ENCODE results near the gene C1QTNF9B. TPM values are rescaled to one million over a fixed set of nuclear protein-coding genes. Genes with fewer than 3 reads are reported as not detected.

C1QTNF9B gene
- total and polyA plus RNA-seq, 2 donors (not counting 1 experiment from before 2014, with no cell fraction given): not detected

DNA sequence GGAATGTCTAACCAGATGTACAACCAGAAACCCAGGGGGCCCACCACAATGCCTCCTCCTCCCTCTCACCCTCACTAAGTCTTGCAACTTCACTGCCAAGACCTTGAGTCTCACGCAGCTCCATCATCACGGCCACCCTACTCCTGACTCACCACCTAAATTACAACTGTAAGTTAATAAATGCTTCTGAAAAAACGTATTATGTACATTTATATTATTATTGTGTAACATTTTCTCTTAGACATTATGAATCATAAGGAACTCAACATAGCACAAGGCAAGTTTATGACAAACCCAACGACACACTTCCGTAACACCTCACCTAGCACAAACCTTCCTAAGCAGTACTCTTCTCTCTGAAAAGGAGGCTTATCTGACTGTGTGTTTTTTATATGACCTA is 28.8 kb downstream of the C1QTNF9B start:
- no peak for TF ChIP-seq EZH2 (IDR thresholded peaks at IDR 0.05; ENCODE audit: borderline replicate concordance, insufficient read depth, low read depth, low read length, poor library complexity, severe bottlenecking)
- TF ChIP-seq, protein P1, sequence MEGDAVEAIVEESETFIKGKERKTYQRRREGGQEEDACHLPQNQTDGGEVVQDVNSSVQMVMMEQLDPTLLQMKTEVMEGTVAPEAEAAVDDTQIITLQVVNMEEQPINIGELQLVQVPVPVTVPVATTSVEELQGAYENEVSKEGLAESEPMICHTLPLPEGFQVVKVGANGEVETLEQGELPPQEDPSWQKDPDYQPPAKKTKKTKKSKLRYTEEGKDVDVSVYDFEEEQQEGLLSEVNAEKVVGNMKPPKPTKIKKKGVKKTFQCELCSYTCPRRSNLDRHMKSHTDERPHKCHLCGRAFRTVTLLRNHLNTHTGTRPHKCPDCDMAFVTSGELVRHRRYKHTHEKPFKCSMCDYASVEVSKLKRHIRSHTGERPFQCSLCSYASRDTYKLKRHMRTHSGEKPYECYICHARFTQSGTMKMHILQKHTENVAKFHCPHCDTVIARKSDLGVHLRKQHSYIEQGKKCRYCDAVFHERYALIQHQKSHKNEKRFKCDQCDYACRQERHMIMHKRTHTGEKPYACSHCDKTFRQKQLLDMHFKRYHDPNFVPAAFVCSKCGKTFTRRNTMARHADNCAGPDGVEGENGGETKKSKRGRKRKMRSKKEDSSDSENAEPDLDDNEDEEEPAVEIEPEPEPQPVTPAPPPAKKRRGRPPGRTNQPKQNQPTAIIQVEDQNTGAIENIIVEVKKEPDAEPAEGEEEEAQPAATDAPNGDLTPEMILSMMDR (IDR thresholded peaks at IDR 0.05): no peak

GRCh38 chr13:23867027-23867491 is 30.2 kb downstream of the C1QTNF9B start:
- H3K27ac Mint-ChIP-seq: no peak overlapping the region
- no peak overlapping the region for H3K4me2 ChIP-seq (replicated peaks; ENCODE audit: low read depth, low read length, poor library complexity, severe bottlenecking)

More for the DNA sequence above, 28.8 kb downstream of the C1QTNF9B start:
- Histone ChIP-seq H3K36me3 (replicated peaks in 1 of 2; ENCODE audit: control extremely low read depth in 1 of 2, control insufficient read depth in 1 of 2, extremely low read depth in 1 of 2, insufficient read depth in 2 of 2, low read length in 1 of 2) (peaks cover 0 to 2% of the 10 kb centered on the region in 2 experiments), H3K4me1 (ENCODE audit: control insufficient read depth in 2 of 2, insufficient read depth in 2 of 2, low read length in 2 of 2) (peaks cover 14 to 17% of the 10 kb centered on the region in 2 donors), H3K27ac (ENCODE audit: low read length in 2 of 2) (no peak overlapping the region), H3K4me2 (replicated peaks; ENCODE audit: low read depth, low read length, poor library complexity, severe bottlenecking) (no peak overlapping the region), H2AFZ (ENCODE audit: insufficient read depth, low read depth, low read length, poor library complexity, severe bottlenecking) (no peak overlapping the region), H3K27me3 (replicated peaks in 1 of 4; ENCODE audit: control extremely low read depth in 1 of 4, control insufficient read depth in 3 of 4, insufficient read depth in 4 of 4, low read length in 3 of 4) (no peaks in the 10 kb centered on the region), H3K9me3 (ENCODE audit: control extremely low read depth in 1 of 3, control insufficient read depth in 2 of 3, insufficient read depth in 1 of 3, low read length in 2 of 3) (no peaks in the 10 kb centered on the region), H4K20me1 (ENCODE audit: control insufficient read depth, insufficient read depth, low read length, poor library complexity, severe bottlenecking) (no peaks in the 10 kb centered on the region), H3K79me2 (ENCODE audit: control insufficient read depth, insufficient read depth, low read length) (no peaks in the 10 kb centered on the region), H3K4me3 (ENCODE audit: control extremely low read depth in 1 of 5, extremely low read depth in 1 of 5, insufficient read depth in 1 of 5, low read depth in 2 of 5, low read length in 4 of 5) (no peak overlapping the region), H3K9ac (ENCODE audit: low read length) (no peak overlapping the region)
- peaks cover 18% of the 10 kb centered on the region for H3K4me1 Mint-ChIP-seq
- no peak overlapping the region for H3K4me3 Mint-ChIP-seq
- no peak for ATAC-seq (ENCODE audit: low read depth)
- no peaks in the 10 kb centered on the region for H3K27me3 Mint-ChIP-seq
- no peaks in the 10 kb centered on the region for H3K9me3 Mint-ChIP-seq (ENCODE audit: insufficient read depth)
- intact Hi-C loops (cut with micrococcal nuclease): no loop called here
- CTCF ChIA-PET: interaction anchor here (0.9 to 1.3 kb wide), 4 partner anchors 8 to 401 kb away, joined by 3 to 5 read pairs (median 5); no protein-coding TSS in a partner anchor
- WGBS (ENCODE audit: insufficient coverage): 100% methylated on average over 2 of the region's 5 CpGs
- H3K27ac Mint-ChIP-seq: no peak overlapping the region
- POLR2A ChIA-PET: interaction anchor here (0.6 kb wide), 1 partner anchor 36 kb away, joined by 3 read pairs; no protein-coding TSS in a partner anchor
- no peak for DNase-seq

More at GRCh38 chr13:23867027-23867491, 30.2 kb downstream of the C1QTNF9B start:
- Mint-ChIP-seq H3K4me3 (no peak overlapping the region), H3K27me3 (no peaks in the 10 kb centered on the region), H3K4me1 (peaks cover 18% of the 10 kb centered on the region), H3K9me3 (ENCODE audit: insufficient read depth) (no peaks in the 10 kb centered on the region)
- Histone ChIP-seq H4K20me1 (ENCODE audit: control insufficient read depth, insufficient read depth, low read length, poor library complexity, severe bottlenecking) (no peaks in the 10 kb centered on the region), H2AFZ (ENCODE audit: insufficient read depth, low read depth, low read length, poor library complexity, severe bottlenecking) (no peak overlapping the region), H3K4me1 (ENCODE audit: control insufficient read depth in 2 of 2, insufficient read depth in 2 of 2, low read length in 2 of 2) (peaks cover 14 to 17% of the 10 kb centered on the region in 2 donors), H3K79me2 (ENCODE audit: control insufficient read depth, insufficient read depth, low read length) (no peaks in the 10 kb centered on the region), H3K27me3 (replicated peaks in 1 of 4; ENCODE audit: control extremely low read depth in 1 of 4, control insufficient read depth in 3 of 4, insufficient read depth in 4 of 4, low read length in 3 of 4) (no peaks in the 10 kb centered on the region), H3K9me3 (ENCODE audit: control extremely low read depth in 1 of 3, control insufficient read depth in 2 of 3, insufficient read depth in 1 of 3, low read length in 2 of 3) (no peaks in the 10 kb centered on the region), H3K36me3 (replicated peaks in 1 of 2; ENCODE audit: control extremely low read depth in 1 of 2, control insufficient read depth in 1 of 2, extremely low read depth in 1 of 2, insufficient read depth in 2 of 2, low read length in 1 of 2) (peaks cover 0 to 2% of the 10 kb centered on the region in 2 experiments), H3K4me3 (ENCODE audit: control extremely low read depth in 1 of 5, extremely low read depth in 1 of 5, insufficient read depth in 1 of 5, low read depth in 2 of 5, low read length in 4 of 5) (no peak overlapping the region), H3K9ac (ENCODE audit: low read length) (no peak overlapping the region), H3K27ac (ENCODE audit: low read length in 2 of 2) (no peak overlapping the region)
- intact Hi-C loops (cut with micrococcal nuclease): no loop called here
- POLR2A ChIA-PET: no interaction called here
- ATAC-seq (ENCODE audit: low read depth): no peak
- TF ChIP-seq, protein P1 (IDR thresholded peaks at IDR 0.05): no peak
- no peak for TF ChIP-seq EZH2 (IDR thresholded peaks at IDR 0.05; ENCODE audit: borderline replicate concordance, insufficient read depth, low read depth, low read length, poor library complexity, severe bottlenecking)
- 96% methylated on average over 8 of the region's 8 CpGs for WGBS (ENCODE audit: insufficient coverage)
- no peak for DNase-seq
- CTCF ChIA-PET: no interaction called here
